Measurements from ENCODE around the gene SART3.
A peak's percentile ranks its signal among the peaks of the same experiment; 100 is the strongest.

The SART3 gene

DNA sequence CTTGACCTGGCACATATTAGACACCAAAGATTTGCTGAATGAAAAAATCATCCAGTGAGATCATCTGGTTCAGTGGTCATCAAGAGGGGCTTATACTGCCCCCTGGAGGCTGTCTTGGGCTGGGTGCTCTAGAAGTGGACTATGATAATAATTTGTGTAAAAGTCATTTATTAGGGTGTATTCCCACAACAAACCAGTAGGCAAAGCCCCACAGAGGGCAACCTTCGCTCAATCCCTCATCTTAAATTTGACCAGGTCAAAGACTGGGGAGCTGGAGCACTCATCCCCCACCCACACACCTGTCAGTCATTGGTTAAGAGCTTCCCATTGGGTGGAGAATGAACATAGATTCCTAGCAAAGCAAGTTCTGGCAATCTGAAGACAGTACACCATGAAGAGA is 65.9 kb downstream of the SART3 start:
- TF ChIP-seq, protein P1, sequence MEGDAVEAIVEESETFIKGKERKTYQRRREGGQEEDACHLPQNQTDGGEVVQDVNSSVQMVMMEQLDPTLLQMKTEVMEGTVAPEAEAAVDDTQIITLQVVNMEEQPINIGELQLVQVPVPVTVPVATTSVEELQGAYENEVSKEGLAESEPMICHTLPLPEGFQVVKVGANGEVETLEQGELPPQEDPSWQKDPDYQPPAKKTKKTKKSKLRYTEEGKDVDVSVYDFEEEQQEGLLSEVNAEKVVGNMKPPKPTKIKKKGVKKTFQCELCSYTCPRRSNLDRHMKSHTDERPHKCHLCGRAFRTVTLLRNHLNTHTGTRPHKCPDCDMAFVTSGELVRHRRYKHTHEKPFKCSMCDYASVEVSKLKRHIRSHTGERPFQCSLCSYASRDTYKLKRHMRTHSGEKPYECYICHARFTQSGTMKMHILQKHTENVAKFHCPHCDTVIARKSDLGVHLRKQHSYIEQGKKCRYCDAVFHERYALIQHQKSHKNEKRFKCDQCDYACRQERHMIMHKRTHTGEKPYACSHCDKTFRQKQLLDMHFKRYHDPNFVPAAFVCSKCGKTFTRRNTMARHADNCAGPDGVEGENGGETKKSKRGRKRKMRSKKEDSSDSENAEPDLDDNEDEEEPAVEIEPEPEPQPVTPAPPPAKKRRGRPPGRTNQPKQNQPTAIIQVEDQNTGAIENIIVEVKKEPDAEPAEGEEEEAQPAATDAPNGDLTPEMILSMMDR (IDR thresholded peaks at IDR 0.05) = peak; percentile 63

DNA sequence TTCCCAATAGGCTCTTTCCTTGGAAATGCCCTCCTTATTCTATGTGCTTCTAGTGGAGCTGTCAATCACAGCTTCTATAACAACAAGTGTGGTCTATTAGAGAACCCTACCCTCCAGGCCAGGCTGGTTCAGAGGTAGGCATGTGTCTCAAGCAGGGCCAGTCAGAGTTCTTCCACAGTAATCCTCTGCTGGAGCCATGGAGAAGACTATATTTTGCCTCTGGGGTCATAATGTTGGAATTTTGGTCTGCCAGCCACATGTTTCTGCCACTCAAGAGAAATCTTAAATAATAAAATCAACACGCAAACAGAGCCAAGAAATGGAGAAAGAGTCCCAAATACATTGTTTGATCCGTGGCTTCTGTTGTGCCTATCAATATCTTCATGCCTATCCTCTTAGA is 69.7 kb downstream of the SART3 start:
- TF ChIP-seq, protein P1 (IDR thresholded peaks at IDR 0.05) = no peak

DNA sequence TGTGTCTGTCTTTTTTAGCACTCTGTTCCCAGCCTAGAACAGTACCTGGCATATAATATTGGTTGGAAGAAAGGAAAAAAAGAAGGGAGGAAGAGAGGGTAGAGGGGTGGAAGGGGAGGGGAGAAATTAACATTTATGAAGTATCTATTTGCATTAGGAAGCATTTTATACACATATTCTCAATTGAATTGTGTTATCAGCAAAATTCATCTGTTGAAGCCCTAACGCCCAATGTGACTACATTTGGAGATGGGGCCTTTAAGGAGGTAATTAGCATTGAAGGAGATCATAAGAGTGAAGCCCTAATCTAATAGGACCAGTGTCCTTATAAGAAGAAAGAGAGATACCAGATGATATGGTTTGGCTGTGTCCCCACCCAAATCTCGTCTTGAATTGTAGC is 76.1 kb downstream of the SART3 start:
- TF ChIP-seq, protein P1 (IDR thresholded peaks at IDR 0.05) = no peak

DNA sequence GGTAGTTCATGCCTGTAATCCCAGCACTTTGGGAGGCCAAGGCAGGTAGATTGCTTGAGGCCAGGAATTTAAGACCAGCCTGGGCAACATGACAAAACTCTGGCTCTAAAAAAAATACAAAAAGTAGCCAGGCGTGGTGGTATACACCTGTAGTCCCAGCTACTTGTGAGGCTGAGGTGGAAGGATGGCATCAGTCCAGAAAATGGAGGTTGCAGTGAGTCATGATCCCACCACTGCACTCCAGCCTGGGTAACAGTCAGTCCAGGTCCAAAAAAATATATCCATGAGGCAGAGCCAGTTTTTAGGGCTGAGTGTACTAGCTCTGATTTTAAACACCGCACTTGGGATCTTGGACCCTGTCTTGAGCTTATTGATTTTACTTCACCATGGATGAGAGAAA is 76.5 kb downstream of the SART3 start:
- TF ChIP-seq, protein P1 (IDR thresholded peaks at IDR 0.05) = no peak

DNA sequence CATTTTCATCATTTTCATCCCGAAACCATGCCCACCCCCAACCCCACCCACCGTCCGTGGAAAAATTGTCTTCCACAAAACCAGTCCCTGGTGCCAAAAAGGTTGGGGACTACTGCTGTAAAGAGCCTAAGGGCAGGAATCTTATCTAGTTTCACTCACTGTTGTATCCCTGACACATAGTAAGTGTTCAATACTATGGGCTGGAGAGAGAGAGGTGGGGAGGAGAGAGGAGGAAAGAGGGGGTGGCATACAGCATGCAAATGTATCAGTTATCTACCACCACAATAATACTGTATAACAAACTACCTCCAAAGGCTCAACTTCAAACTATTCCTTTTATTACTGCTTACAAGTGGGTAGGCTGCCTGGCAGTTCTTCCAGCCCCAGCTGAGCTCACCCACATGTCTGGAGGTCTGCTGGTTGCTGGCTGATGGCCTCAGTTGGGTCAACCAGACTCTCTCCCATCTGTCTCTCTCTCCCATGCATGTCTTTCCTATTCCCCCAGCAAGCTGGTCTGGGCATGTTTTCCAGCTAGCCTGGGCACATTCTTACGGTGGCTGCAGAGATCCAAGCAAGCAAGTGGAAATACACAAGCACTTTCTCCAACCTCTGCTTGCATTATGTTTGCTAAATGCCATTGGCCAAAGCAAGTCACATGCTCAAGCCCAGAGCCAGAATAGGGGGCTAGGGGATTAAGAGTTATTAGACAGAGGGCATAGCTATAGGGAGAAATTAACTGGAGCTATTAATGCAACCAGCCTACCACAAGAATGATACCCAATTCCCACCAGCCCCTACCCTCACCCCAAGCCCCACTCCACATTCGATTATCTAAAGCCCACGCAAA is 77.5 kb downstream of the SART3 start:
- TF ChIP-seq, protein P1 (IDR thresholded peaks at IDR 0.05) = no peak

DNA sequence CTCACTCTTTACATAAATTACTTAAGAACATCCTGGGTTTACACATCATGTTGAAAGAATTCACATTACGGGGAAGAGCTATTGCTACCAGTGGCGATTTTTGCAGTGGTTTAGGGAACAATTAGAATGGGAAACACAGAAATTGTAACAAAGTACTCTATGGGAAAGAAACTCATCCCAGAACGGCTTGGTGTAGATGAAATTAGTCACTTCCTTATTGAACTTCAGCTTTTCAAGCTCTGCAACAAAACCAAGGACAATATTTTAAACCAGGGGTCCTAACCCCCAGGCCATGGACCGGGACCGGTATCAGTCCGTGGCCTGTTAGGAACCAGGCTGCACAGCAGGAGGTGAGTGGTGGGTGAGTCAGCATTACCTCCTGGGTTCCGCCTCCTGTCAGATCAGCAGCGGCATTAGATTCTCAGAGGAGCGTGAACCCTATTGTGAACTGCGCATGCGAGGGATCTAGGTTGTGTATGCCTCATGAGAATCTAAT is 78.2 kb downstream of the SART3 start:
- TF ChIP-seq, protein P1 (IDR thresholded peaks at IDR 0.05) = no peak

DNA sequence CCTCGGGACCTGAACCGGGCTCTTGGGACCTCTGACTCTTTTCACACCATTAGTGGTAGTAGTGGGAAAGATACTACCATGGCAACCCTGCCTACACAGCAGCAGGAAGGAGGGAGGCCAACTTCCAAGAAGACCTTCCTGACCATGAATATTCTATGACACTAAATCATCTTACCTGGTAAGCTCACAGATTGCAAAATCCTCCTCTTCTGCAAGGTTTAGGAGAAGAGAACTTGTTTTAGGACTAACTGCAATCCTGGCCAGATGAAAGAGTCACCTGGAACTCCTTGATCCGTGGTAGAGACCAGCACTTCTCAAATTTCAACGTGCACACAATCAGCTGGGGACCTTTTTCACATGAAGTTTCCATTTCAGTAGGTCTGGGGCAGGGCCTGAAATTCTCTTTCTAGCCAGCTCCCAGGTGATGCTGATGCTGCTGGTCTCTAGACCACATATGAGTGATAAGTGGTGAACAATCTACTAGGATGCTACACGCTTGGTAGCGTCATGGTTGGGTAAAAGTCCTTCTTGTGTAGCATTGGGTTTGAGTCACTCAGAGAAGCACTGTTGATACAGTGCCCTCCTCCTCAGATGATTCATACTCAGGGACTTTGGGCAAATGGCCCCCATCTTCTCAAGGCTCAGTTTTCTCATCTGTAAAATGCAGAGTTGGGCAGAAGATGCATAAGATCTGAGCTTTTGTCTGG is 81.5 kb downstream of the SART3 start:
- TF ChIP-seq, protein P1 (IDR thresholded peaks at IDR 0.05) = no peak

All from LNCAP (cell line).